GM21423 (cell line): ENCODE data around the gene CBX4.

Experiments
- ATAC-seq: cut with Tn5 transposase; IDR thresholded peaks from one replicate; pipeline ENCODE4 v1.9.1; 2021; ENCODE audit warnings: mild to moderate bottlenecking, moderate library complexity; ENCODE audit not compliant: unreplicated experiment

CBX4 gene

DNA sequence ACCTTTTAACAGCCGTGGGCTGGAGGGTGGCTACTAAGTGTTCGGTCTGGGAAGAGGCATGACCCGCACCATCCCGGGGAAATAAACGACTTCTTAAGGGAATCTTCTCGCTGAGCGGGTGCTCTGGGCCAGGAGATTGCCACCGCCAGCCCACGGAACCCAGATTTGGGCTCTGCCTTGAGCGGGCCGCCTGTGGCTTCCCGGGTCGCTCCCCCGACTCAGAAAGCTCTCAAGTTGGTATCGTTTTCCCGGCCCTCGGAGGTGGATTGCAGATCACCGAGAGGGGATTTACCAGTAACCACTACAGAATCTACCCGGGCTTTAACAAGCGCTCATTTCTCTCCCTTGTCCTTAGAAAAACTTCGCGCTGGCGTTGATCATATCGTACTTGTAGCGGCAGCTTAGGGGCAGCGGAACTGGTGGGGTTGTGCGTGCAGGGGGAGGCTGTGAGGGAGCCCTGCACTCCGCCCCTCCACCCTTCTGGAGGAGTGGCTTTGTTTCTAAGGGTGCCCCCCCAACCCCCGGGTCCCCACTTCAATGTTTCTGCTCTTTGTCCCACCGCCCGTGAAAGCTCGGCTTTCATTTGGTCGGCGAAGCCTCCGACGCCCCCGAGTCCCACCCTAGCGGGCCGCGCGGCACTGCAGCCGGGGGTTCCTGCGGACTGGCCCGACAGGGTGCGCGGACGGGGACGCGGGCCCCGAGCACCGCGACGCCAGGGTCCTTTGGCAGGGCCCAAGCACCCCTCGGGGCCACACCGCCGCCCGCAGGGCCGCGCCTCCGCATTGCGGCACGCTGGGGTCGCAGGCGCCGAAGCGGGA, 3.6 kb upstream of the CBX4 start:
- no peak for ATAC-seq

- ATAC-seq: no peak
Measured at GRCh38 chr17:79842136-79842655, 3.0 kb upstream of the CBX4 start.

- ATAC-seq: no peak
Measured at GRCh38 chr17:79841369-79842135, 2.3 kb upstream of the CBX4 start.

- no peak for ATAC-seq
Measured at GRCh38 chr17:79840989-79841286, 1.7 kb upstream of the CBX4 start.

GRCh38 chr17:79840269-79840988, 1.2 kb upstream of the CBX4 start:
- ATAC-seq: no peak

DNA sequence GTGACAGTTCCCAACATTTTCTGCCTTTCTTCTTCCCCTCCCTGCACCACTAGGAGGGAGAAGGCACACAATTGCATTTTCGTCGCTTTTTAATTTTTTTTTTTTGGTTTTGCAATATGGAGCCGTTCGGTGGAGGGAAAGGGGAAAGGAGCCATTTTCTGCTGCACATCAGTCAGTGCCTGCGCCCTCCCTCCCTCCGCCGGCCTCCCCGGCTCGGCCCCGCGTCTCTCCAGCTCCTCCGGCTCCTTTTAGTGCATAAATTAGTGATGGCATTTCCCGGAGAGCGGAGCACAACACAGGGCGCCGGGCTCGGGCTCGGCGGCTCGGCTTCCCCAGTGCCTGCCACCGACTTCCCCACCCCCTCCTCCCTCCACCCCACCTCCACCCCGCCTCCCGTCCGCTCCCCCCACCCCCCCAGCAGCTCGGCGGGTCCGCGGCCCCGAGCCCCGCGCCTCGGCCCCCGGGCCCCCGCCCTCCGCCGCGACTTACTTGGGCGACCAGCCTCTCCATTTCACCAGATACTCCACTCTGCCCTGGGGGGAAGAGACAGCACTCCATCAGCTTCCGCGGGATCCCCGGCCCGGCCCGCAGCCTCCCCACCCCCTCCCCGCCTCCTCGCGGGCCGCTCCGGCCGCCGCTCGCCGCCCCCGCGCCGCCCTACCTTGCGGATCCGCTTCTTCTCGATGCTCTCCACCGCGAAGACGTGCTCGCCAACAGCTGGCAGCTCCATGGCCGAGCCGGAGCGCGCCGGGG, 542 bp downstream of the CBX4 start:
- ATAC-seq: peak; percentile 10

DNA sequence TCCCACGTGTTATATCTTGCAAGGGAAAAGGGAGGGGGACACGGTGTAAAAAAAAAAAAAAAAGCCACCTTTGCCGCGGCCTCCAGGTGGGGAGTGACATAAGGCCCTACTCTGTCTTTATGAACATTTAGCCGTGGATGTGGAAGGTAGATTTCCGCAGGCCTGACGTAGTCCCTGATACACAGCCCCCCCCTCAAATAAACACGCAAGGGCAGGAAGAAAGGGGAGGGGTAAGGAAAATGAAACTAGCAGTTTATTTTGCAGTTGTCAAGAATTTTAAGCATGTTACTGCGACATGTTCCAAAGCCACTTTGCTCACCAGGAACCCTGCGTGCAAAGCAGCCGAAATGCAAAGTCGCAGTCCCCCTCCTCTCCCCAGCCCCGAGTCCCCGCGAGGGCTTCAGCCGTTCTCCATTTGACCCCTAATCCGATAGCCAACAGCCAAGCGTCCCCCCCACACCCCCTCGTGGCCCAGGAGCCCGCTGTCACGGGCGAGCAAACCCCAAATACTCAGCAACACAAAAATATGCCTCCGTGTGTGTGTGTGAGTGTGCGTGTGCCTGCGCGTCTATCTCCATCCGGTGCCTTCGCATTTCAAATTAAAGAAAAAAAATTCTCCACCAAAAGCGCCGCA, 1.2 kb downstream of the CBX4 start:
- no peak for ATAC-seq

DNA sequence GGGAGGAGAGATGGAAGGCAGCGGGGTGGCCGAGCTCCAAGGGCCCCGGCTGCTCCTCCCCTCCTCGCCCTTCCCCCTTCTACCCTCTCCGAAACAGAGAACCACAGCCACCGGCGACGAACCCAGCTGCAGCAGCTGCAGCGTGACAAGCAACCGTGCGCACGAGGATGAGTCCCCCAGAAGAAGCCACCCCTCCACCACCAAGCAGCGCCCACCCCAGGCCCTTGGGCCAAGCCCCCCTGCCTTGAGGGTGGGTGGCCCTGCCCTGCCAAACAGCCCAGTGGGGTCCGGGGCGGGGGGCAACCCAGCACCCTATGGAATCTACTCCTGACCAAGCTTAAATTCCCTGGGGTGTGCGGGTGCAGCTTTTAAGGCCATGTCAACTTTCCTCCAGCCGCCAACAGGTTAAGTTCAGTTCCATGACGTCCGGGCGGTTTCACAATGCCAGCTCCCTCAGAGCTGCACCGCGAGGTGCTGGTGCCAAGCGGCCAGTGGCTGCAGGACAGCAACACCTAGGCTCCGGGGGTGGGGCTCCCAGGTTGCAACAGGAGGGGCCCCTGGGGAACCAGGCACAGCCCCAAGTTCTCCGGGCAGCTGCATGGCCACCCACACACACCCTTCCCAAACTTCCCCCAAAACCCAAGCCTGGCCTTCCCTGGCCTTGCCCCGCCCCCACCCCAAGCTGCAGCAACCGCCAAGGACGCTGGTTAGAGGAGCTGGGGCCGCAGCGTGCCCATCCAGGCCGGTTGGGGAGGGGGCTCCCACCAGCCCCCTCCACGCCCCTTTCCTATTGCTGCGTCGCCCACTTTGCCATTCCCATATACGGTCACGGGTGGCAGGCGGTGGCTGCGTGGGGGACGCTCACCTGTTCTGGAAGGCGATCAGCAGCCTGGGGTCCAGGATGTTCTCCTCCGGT, 2.0 kb downstream of the CBX4 start:
- peak; percentile 29 for ATAC-seq

- no peak for ATAC-seq
Measured at GRCh38 chr17:79836510-79836971, 2.7 kb downstream of the CBX4 start.

- no peak for ATAC-seq
Measured at GRCh38 chr17:79835953-79836509, 3.2 kb downstream of the CBX4 start.

DNA sequence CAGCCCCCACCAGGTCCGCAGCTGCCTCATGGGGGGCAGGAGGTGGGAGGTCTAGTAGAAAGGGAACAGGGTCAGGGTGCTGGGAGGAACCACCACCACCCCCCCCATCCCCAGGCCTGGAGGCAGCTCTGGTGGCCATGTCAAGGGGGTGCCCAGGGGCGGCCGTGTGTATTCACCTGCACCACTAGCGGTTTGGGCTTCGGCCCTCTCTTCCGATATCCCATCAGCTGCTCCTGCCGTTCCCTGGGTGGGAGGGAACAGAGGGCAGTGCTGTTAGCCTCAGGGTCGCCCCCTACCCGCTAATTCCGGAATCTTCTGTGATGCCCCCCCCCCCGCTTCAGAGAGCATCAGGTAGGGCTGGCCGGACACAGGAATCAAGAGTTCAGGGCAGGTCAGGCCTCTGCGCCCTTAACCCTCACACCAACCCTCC, 3.8 kb downstream of the CBX4 start:
- no peak for ATAC-seq

DNA sequence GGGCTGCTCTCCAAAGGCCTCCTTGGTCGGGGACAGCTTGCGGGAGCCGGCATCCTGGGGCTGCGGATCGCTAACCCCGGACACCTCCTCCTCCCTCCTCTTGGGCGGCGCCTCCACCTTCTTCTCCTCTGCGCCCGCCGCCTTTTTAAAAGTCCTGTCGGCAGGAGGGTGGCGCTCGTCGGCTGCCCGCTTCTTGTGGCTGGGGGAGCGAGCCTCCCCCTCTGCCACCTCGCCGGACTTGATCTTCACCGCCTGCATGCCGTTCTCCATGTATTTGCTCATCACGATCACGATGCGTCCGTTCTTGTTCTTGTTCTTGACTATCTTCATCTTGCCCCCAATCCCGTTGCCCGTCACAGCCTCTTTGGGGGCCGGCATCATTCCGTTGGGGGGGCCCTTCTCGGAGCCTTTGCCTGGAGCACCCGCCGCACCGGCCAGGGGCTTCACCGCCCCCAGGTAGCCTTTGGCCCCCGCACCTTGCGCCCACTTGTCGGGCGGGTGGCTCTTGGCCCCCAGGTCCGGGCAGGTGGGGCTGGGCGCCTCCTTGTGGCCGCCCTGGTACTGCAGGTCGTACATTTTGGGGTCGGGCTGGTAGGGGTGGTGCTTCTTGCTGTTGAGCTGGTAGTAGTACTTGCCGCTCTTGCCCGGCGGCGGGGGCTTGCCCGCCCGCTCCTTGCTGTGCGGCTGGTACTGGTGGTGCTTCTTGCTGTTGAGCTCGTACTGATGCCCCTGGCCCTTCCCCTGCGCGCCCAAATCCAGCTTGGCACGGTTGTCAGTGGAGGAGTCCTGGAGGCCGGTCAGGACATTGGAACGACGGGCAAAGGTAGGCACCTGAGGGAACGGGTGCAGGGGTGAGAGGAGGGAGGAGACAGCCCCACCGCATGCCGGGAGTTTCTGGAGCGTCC, 4.4 kb downstream of the CBX4 start:
- no peak for ATAC-seq

DNA sequence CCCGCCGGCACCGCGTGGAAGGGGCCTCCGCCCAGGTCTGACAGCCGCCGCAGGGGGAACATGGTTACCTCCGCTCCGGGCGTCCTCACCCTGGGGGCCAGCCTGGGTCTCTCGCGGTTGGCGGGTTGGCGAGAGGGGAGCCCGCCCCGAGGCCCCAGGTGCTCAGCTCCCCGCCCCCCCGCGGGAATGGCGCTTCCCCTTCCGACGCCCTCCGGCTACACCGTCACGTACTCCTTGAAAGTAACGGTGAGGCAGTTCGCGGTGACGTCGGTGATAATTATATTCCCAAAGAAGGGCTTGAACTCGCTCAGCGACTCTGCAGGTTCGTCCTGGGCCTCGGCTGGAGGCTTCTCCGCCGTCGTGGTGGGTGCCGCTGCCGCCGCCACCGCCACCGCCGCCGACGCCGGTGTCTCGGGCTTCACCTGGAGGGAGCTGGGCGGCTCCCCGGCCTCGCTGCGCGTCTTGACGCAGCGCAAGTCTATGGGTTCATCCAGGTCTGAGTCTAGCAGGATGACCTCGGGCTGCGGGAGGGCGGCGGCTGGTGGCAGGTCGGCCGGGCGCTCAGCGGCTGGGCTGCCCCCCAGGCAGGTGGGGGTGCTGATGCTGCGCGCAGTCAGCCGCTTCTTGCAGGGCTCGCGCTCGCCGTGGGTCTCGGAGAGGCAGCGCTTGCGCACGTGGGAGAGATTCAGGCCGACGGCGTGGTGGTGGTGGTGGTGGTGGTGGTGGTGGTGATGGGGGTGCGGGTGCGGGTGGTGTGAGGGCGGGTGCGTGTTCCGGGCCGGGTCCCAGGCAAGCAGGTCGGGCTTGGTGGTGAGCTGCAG, 5.3 kb downstream of the CBX4 start:
- ATAC-seq: no peak

DNA sequence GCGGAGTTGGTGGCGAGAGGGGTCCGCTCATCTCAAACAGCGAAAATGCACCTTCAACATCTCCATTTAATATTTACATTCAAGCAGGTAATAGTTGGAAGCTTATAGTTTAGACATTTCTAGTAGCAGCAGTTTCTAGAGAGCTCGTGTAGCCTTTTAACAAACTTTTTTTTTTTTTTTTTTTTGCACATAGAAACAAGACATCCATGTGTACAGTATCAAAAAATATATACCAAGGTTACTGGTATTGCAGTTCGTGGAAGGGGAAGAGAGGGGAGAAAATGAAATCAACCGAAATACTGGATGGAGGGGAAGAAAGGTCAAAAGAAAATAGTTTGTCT, 6.2 kb downstream of the CBX4 start:
- ATAC-seq: no peak

DNA sequence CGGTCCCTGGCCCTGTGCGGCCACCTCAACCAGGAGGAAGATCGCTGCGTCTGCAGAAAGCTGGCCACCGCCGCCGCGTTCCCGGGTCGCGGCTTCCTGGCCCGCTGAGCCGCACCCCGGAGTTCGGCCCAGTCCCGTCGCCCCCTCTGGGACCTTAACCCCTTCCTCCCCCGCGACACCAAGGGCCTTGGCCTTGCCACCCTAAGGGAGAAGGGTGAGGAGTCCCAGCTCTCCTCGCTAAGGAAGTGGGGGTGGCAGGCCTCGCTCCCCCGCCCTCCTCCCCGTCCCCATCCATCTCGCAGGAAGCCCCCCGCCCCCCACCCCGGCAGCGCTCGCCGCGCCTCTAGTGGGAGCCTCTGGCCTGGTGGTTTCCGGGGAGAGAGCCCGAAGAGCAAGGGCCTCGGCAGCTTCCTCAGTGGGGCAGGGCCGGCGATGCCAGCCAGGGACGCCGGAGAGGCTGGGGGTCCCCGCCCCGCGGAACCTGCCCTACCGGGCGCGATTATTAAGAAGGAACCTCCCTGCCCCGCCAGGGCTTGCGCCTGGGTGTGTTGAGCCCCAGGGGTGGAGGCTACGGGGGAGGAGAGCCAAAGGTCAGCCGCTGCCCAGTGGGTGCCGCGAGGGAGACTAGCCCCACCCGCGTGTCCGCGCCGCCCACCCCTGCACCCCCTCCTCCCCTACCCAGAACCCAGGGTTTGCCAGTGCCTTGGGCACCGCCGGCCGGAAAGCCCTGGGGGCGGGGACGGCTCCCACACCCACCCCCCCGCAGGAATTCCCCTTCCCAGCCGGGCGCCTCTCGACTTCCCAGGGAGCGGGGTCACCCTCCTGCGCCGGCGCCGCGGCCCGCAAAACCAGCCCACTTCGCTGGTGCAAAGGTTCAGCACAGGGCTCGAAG, 6.8 kb downstream of the CBX4 start:
- no peak for ATAC-seq
